B cell (primary cell): ENCODE measurements around the gene DAP. TPM values are rescaled to one million over a fixed set of nuclear protein-coding genes. Genes with fewer than 3 reads are reported as not detected.

ENCODE experiments used
- ATAC-seq: fragments of 200-7000 bp; cut with Tn5 transposase; one replicate; pipeline ENCODE4 v1.10.0; 2021; ENCODE audit warnings: low read depth, mild to moderate bottlenecking, moderate number of reproducible peaks, moderate library complexity
- CTCF ChIA-PET: fragments of 350-600 bp; sonication (Branson Sonifier 250); formaldehyde crosslinking; loops from one replicate; lab custom pipeline; 2021; ENCODE audit warnings: antibody characterized with exemption, inconsistent platforms; lab: Charles Lee
- POLR2A ChIA-PET: fragments of 350-600 bp; sonication (Branson Sonifier 250); formaldehyde crosslinking; loops from one replicate; lab custom pipeline; 2021; ENCODE audit warnings: antibody characterized with exemption; lab: Charles Lee
- DNase-seq: peaks from one replicate; pipeline ENCODE4 v3.0.0; 2013
- H2AFZ ChIP-seq: 2 replicates; pipeline ENCODE4 v1.6.1; 2012; ENCODE audit warnings: mild to moderate bottlenecking, low read depth, low read length; ENCODE audit not compliant: insufficient read depth, poor library complexity, severe bottlenecking
- H3K27ac ChIP-seq, 2 donors: 1 replicate in 1 of 2; 2 replicates in 1 of 2; pipeline ENCODE4 v1.5.1; 2012 to 2013; ENCODE audit warnings: low read length in 2 of 2, mild to moderate bottlenecking in 2 of 2, moderate library complexity in 1 of 2
- H3K27me3 ChIP-seq, 4 experiments: fragments of 200-600 bp in 1 of 4; sonication (generic) in 1 of 4; replicated peaks in 1 of 4; 1 replicate in 2 of 4; 2 replicates in 2 of 4; pipeline versions ENCODE4 v1.6.1 to v1.7.0; 2013 to 2016; ENCODE audit warnings: low read length in 3 of 4, mild to moderate bottlenecking in 2 of 4, mixed read lengths in 1 of 4, moderate library complexity in 1 of 4; ENCODE audit not compliant: insufficient read depth in 4 of 4, control insufficient read depth in 3 of 4; ENCODE audit errors: control extremely low read depth in 1 of 4
- H3K36me3 ChIP-seq, 2 experiments: replicated peaks in 1 of 2; 1 replicate in 1 of 2; 2 replicates in 1 of 2; pipeline versions ENCODE4 v1.6.1 to v1.7.1; 2013; ENCODE audit warnings: low read length in 1 of 2; ENCODE audit not compliant: insufficient read depth in 2 of 2, control insufficient read depth in 1 of 2; ENCODE audit errors: control extremely low read depth in 1 of 2, extremely low read depth in 1 of 2
- H3K4me1 ChIP-seq, 2 donors: fragments of 200-600 bp in 1 of 2; sonication (generic) in 1 of 2; 1 replicate in 1 of 2; 2 replicates in 1 of 2; pipeline versions ENCODE4 v1.5.1 to v1.6.1; 2013 to 2017; ENCODE audit warnings: low read length in 2 of 2; ENCODE audit not compliant: control insufficient read depth in 2 of 2, insufficient read depth in 2 of 2
- H3K4me2 ChIP-seq: replicated peaks from 2 replicates; pipeline ENCODE3; 2012; ENCODE audit warnings: mild to moderate bottlenecking, low read depth, low read length; ENCODE audit not compliant: poor library complexity, severe bottlenecking
- H3K4me3 ChIP-seq, 5 experiments: fragments of 200-600 bp in 1 of 5; sonication (generic) in 1 of 5; 1 replicate in 3 of 5; 2 replicates in 2 of 5; pipeline versions ENCODE4 v1.5.1 to v1.7.0; 2011 to 2016; ENCODE audit warnings: low read length in 4 of 5, mild to moderate bottlenecking in 4 of 5, low read depth in 2 of 5, control low read depth in 1 of 5, moderate library complexity in 1 of 5; ENCODE audit not compliant: insufficient read depth in 1 of 5; ENCODE audit errors: control extremely low read depth in 1 of 5, extremely low read depth in 1 of 5
- H3K79me2 ChIP-seq: fragments of 200-600 bp; sonication (generic); one replicate; pipeline ENCODE4 v1.6.0; 2016; ENCODE audit warnings: low read length; ENCODE audit not compliant: control insufficient read depth, insufficient read depth
- H3K9ac ChIP-seq: fragments of 200-600 bp; sonication (generic); 2 replicates; pipeline ENCODE4 v1.6.1; 2017; ENCODE audit warnings: mild to moderate bottlenecking, low read length, moderate library complexity
- H3K9me3 ChIP-seq, 3 donors: one replicate each; pipeline versions ENCODE4 v1.6.1 to v1.7.1; 2013; ENCODE audit warnings: low read length in 2 of 3; ENCODE audit not compliant: control insufficient read depth in 2 of 3, insufficient read depth in 1 of 3; ENCODE audit errors: control extremely low read depth in 1 of 3
- H4K20me1 ChIP-seq: 2 replicates; pipeline ENCODE4 v1.6.0; 2012; ENCODE audit warnings: mild to moderate bottlenecking, low read length; ENCODE audit not compliant: insufficient read depth, control insufficient read depth, poor library complexity, severe bottlenecking
- H3K27ac Mint-ChIP-seq: one replicate; pipeline ENCODE4 v1.8.0; 2021; ENCODE audit warnings: mixed read lengths
- H3K27me3 Mint-ChIP-seq: one replicate; pipeline ENCODE4 v1.8.0; 2021; ENCODE audit warnings: mixed read lengths
- H3K4me1 Mint-ChIP-seq: one replicate; pipeline ENCODE4 v1.8.0; 2021; ENCODE audit warnings: mixed read lengths
- H3K4me3 Mint-ChIP-seq: one replicate; pipeline ENCODE4 v1.8.0; 2021; ENCODE audit warnings: mixed read lengths
- H3K9me3 Mint-ChIP-seq: one replicate; pipeline ENCODE4 v1.8.0; 2022; ENCODE audit warnings: mixed read lengths; ENCODE audit not compliant: insufficient read depth
- CTCF ChIP-seq: fragments of 200-600 bp; IDR thresholded peaks from one replicate; pipeline ENCODE4 v1.8.0; 2022; ENCODE audit warnings: antibody characterized with exemption, mild to moderate bottlenecking
- EZH2 ChIP-seq: IDR thresholded peaks from 2 replicates; pipeline ENCODE4 v1.6.1; 2012; ENCODE audit warnings: borderline replicate concordance, low read depth, mild to moderate bottlenecking, moderate library complexity, low read length; ENCODE audit not compliant: insufficient read depth, poor library complexity, severe bottlenecking
- WGBS: methylation state at CpG from one replicate; pipeline ENCODE4 v1.1.5; 2013; ENCODE audit warnings: missing lambda C conversion rate; ENCODE audit not compliant: insufficient coverage; 5-methylcytosine and 5-hydroxymethylcytosine counted together
- intact Hi-C: fragments of 100-400 bp; cut with micrococcal nuclease; formaldehyde crosslinking; loops from one replicate; pipeline ENCODE4 v1.10.0; 2022
- polyA plus RNA-seq: library from polyadenylated mRNA; depleted of rRNA; stranded (reverse); fragments of >200 nt; gene quantifications from 2 replicates; pipeline ENCODE4 v1.2.3, GENCODE V29; 2012
- total RNA-seq, 2 donors: library from RNA; stranded (reverse); fragments of 120-200 nt in 1 of 2; gene quantifications; 1 replicate in 1 of 2; 2 replicates in 1 of 2; pipeline versions ENCODE4 v1.2.3 to v1.2.4, GENCODE V29; 2013 to 2022

Gene DAP
- total and polyA plus RNA-seq, 2 donors (not counting 1 experiment from before 2014, with no cell fraction given): 42.6 to 49.8 TPM

GRCh38 chr5:10635867-10636350 is 125.1 kb downstream of the DAP start:
- TF ChIP-seq CTCF (no peak), EZH2 (no peak)
- Histone ChIP-seq H4K20me1 (no peaks in the 10 kb centered on the region), H3K4me3 (no peak overlapping the region), H3K9ac (peak overlapping the region; percentile 42), H3K4me1 (peaks cover 53 to 62% of the 10 kb centered on the region in 2 donors), H3K79me2 (peaks cover 41% of the 10 kb centered on the region), H2AFZ (peak overlapping the region; percentile 26), H3K27ac (peak overlapping the region; percentile 59 to 95), H3K4me2 (peak overlapping the region; percentile 70), H3K27me3 (no peaks in the 10 kb centered on the region), H3K36me3 (peaks cover 0 to 7% of the 10 kb centered on the region in 2 experiments), H3K9me3 (peaks cover 0 to 22% (median 0%) of the 10 kb centered on the region in 3 donors)
- 62% methylated on average over 9 of the region's 11 CpGs for WGBS
- Mint-ChIP-seq H3K27me3 (no peaks in the 10 kb centered on the region), H3K9me3 (peaks cover 8% of the 10 kb centered on the region), H3K27ac (peak overlapping the region; percentile 99), H3K4me3 (peak overlapping the region; percentile 78), H3K4me1 (peaks cover 64% of the 10 kb centered on the region)
- ATAC-seq: no peak
- POLR2A ChIA-PET: no interaction called here
- CTCF ChIA-PET: interaction anchor here (1.1 to 2.4 kb wide), 7 partner anchors 8 to 183 kb away, joined by 3 to 10 read pairs (median 3); no protein-coding TSS in a partner anchor
- intact Hi-C loops: loop anchor here (1.0 to 2.0 kb wide), 2 partner anchors 29 to 131 kb away; no protein-coding TSS in a partner anchor
- peak; percentile 45 for DNase-seq

GRCh38 chr5:10635257-10635866 is 125.7 kb downstream of the DAP start:
- 33% methylated on average over 4 of the region's 10 CpGs for WGBS
- peak; percentile 81 for DNase-seq
- peaks cover 0 to 22% (median 0%) of the 10 kb centered on the region in 3 donors for H3K9me3 ChIP-seq
- CTCF ChIA-PET: interaction anchor here (1.2 to 2.4 kb wide), 4 partner anchors 54 to 183 kb away, joined by 3 to 12 read pairs (median 7); no protein-coding TSS in a partner anchor
- POLR2A ChIA-PET: interaction anchor here (0.6 kb wide), 1 partner anchor 390 kb away, joined by 3 read pairs; no protein-coding TSS in a partner anchor
- peak overlapping the region; percentile 70 for H3K4me2 ChIP-seq
- ATAC-seq: peak; percentile 60
- peaks cover 47% of the 10 kb centered on the region for H3K79me2 ChIP-seq
- intact Hi-C loops: loop anchor here (1.0 to 2.0 kb wide), 2 partner anchors 28 to 131 kb away; no protein-coding TSS in a partner anchor
- peaks cover 8% of the 10 kb centered on the region for H3K9me3 Mint-ChIP-seq
- peaks cover 66% of the 10 kb centered on the region for H3K4me1 Mint-ChIP-seq
- H3K27me3 Mint-ChIP-seq: no peaks in the 10 kb centered on the region
- H3K4me1 ChIP-seq: peaks cover 58 to 68% of the 10 kb centered on the region in 2 donors
- H3K4me3 ChIP-seq: peak overlapping the region in 2 of 5 experiments; percentile 5 to 33
- H3K27ac ChIP-seq: peak overlapping the region; percentile 65 to 95
- H2AFZ ChIP-seq: peak overlapping the region; percentile 26
- H3K4me3 Mint-ChIP-seq: peak overlapping the region; percentile 78
- no peaks in the 10 kb centered on the region for H3K27me3 ChIP-seq
- H3K9ac ChIP-seq: peak overlapping the region; percentile 42
- H4K20me1 ChIP-seq: peaks cover 2% of the 10 kb centered on the region
- peak overlapping the region; percentile 99 for H3K27ac Mint-ChIP-seq
- TF ChIP-seq EZH2 (no peak), CTCF (no peak)
- H3K36me3 ChIP-seq: peaks cover 0 to 7% of the 10 kb centered on the region in 2 experiments
